Posterior vena cava (tissue), 2 donors: ENCODE measurements around the gene OR51B4. TPM values are rescaled to one million over a fixed set of nuclear protein-coding genes. Genes with fewer than 3 reads are reported as not detected.
A peak's percentile ranks its signal among the peaks of the same experiment; 100 is the strongest.
"Not testable (repeated sequence)": the region's sequence is repeated elsewhere in the genome, so short reads cannot be mapped to it uniquely, and the experiment has no call there.

Experiments used
- DNase-seq: peaks from one replicate; pipeline ENCODE4 v3.0.0-alpha.2; 2020; ENCODE audit warnings: low spot score
- intact Hi-C, 2 donors: fragments of 100-400 bp; cut with DNase I; formaldehyde crosslinking; loops; one replicate each; pipeline versions ENCODE4 v1.14.1 to v1.14.2; 2022 to 2023
- total RNA-seq, 2 donors: library from RNA; stranded (reverse); fragmentation: NEBNext Ultra II Directional; extraction: Animal tissue kit (Norgen Biotek cat#: 25700); gene quantifications; one replicate each; pipeline ENCODE4 v1.2.1, GENCODE V29; 2021
- donor health status: DM: yes; HTN: yes; CAD: no.
- donor health status: DM: yes; HTN: yes; CAD: no.

OR51B4 gene
- total RNA-seq, 2 donors from 2014 or later = 0.46 TPM; not detected in 1

- intact Hi-C loops = no loop called here
- DNase-seq = no peak
Observed at GRCh38 chr11:5297721-5298323, 3.9 kb downstream of the OR51B4 start.

DNA sequence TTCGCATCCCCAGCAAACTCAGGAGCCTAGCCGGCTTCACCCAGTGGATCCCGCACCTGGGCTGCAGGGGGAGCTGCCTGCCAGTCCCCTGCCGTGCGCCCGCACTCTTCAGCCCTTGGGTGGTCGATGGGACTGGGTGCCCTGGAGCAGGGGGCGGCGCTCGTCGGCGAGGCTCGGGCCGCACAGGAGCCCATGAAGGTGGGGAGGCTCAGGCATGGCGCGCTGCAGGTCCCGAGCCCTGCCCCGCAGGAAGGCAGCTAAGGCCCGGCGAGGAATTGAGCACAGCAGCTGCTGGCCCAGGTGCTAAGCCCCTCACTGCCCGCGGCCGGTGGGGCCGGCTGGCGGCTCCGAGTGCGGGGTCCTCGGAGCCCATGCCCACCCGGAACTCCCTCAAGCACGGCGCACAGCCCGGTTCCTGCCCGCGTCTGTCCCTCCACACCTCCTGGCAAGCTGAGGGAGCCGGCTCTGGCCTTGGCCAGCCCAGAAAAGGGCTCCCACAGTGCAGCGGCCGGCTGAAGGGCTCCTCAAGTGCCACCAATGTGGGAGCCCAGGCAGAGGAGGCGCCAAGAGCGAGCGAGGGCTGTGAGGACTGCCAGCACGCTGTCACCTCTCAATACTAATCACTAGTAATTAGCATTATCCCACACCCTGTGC is 7.3 kb downstream of the OR51B4 start:
- DNase-seq, intact Hi-C loops: not testable (repeated sequence)

GRCh38 chr11:5293028-5293427 is 8.7 kb downstream of the OR51B4 start:
- no peak for DNase-seq
- intact Hi-C loops = no loop called here

DNA sequence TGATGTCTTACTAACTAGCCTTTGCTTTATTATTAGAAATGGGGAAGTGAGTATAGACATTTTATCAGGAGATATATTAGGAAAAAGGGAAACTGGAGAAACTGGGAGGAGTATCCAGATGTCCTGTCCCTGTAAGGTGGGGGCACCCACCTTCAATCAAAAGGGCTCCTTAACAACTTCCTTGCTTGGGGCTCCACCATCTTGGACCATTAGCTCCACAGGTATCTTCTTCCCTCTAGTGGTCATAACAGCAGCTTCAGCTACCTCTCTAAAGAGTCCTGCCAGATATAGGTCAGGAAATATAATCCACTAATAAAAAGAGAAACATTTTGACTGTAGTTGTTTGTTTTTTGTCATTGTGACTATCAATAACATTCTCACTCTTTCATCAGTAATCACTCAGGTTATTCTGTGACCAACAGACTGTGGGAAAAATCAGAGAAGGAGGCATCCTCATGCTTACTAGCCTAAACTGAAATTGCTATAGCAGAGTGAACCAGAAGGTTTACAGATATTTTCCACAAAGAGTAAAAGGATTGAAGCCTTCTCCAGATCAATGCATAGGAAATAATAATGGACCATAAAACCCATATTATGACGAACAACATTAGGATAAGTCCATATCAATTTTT is 10.4 kb downstream of the OR51B4 start:
- DNase-seq = no peak
- intact Hi-C loops = no loop called here

GRCh38 chr11:5290106-5290505 is 11.6 kb downstream of the OR51B4 start:
- DNase-seq = no peak
- intact Hi-C loops = no loop called here

DNA sequence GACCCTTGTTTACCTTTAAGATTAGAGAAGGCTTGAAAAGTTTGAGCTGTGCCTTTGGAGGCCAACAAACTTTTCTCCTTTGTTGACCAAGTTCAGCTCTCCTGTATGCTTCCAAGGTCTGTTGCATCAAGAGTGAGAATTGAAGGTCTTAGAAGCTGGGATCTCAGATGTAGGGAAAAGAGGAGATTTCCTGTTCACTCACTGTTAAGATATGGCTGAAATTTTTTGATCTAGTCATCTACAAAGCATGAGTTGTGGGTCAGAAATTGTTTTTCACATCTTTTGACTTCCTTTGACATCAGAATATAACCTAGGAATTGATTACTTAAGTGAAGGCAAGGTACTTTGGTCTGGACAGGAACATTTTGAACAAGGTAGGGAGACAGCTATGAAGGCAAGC is 12.1 kb downstream of the OR51B4 start:
- DNase-seq = no peak
- intact Hi-C loops = loop anchor here in 1 of 2 donors (10.0 kb wide), 2 partner anchors 85 to 505 kb away; partner anchors contain the start of gene OR51V1

DNA sequence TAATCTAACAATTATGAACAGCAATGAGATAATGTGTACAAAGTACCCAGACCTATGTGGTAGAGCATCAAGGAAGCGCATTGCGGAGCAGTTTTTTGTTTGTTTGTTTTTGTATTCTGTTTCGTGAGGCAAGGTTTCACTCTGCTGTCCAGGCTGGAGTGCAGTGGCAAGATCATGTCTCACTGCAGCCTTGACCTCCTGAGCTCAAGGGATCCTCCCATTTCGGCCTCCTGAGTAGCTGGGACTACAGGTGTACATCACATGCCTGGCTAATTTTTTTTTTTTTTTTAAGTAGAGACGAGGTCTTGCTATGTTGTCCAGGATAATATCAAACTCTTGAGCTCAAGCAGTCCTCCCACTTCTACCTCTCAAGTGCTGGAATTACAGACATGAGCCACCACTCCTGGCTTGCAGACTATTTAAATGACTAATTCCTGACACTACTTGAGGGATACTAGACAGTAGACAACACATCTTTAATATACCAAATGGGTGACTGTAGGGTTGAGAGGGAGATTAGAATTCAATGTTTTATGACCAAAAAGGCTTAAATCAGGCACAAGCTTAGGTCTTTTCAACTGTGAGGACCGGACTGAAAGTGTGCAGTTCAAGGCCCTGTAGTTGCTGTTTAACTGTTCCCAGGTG is 12.7 kb downstream of the OR51B4 start:
- intact Hi-C loops = loop anchor here in 1 of 2 donors (10.0 kb wide), 2 partner anchors 84 to 504 kb away; partner anchors contain the start of gene OR51V1
- DNase-seq = no peak

- intact Hi-C loops = loop anchor here in 1 of 2 donors (10.0 kb wide), 2 partner anchors 84 to 504 kb away; partner anchors contain the start of gene OR51V1
- no peak for DNase-seq
Observed at GRCh38 chr11:5288108-5288905, 13.4 kb downstream of the OR51B4 start.

DNA sequence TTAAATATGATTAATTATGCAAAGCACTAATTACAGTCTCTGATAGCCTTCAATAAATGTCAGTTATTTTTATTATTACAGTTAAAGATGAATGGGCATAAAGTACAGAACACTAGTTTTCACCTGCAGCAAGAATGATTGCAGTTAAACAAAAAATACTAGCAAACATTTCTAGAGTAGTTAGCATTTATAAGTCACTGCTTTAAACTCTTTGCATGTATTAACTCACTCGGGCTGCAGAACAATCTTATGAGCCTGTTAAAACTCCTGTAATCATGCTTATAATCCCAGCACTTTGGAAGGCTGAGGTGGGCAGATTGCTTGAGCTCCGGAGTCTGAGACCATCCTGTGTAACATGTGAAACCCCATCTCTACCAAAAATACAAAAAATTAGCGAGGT is 14.8 kb downstream of the OR51B4 start:
- intact Hi-C loops = loop anchor here in 1 of 2 donors (10.0 kb wide), 2 partner anchors 82 to 502 kb away; partner anchors contain the start of gene OR51V1
- no peak for DNase-seq

GRCh38 chr11:5286351-5286750 is 15.4 kb downstream of the OR51B4 start:
- intact Hi-C loops = loop anchor here in 1 of 2 donors (10.0 kb wide), 2 partner anchors 82 to 502 kb away; partner anchors contain the start of gene OR51V1
- no peak for DNase-seq

DNA sequence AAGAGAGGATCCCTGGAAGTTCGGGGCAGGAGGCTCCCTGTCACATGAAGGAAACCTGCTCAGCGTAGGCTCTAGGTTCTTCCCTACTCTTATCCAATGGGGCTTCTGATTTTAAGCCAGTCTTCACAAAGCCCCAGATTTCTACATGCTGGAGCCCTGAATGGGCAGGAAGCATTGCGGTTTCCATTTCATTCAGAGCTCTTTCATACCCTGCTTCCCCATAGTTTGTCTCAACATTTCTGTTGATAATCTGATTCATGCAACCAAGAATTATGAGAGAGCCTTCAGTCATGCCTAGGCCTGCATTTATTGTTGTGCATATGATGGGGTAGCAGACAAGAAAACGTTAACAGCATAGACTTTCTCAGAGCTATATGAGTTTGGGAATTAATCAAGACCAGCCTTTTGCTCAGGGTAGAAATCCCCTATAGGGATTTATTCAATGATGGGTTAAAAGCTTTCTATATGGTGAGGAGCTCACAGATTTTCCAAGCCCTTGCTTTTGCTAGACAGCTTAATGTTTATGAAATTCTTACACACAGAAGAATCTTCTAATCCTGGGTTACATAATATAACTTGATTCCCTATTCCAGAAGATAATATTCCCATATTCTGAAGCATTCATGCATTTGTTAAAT is 15.9 kb downstream of the OR51B4 start:
- DNase-seq = no peak
- intact Hi-C loops = loop anchor here in 1 of 2 donors (10.0 kb wide), 2 partner anchors 81 to 501 kb away; partner anchors contain the start of gene OR51V1

DNA sequence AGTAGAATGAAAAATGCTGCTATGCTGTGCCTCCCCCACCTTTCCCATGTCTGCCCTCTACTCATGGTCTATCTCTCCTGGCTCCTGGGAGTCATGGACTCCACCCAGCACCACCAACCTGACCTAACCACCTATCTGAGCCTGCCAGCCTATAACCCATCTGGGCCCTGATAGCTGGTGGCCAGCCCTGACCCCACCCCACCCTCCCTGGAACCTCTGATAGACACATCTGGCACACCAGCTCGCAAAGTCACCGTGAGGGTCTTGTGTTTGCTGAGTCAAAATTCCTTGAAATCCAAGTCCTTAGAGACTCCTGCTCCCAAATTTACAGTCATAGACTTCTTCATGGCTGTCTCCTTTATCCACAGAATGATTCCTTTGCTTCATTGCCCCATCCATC is 17.1 kb downstream of the OR51B4 start:
- DNase-seq = no peak
- intact Hi-C loops = loop anchor here in 1 of 2 donors (10.0 kb wide), 2 partner anchors 80 to 500 kb away; partner anchors contain the start of gene OR51V1

GRCh38 chr11:5283882-5284281 is 17.9 kb downstream of the OR51B4 start:
- intact Hi-C loops = loop anchor here in 1 of 2 donors (10.0 kb wide), 2 partner anchors 79 to 499 kb away; partner anchors contain the start of gene OR51V1
- no peak for DNase-seq

DNA sequence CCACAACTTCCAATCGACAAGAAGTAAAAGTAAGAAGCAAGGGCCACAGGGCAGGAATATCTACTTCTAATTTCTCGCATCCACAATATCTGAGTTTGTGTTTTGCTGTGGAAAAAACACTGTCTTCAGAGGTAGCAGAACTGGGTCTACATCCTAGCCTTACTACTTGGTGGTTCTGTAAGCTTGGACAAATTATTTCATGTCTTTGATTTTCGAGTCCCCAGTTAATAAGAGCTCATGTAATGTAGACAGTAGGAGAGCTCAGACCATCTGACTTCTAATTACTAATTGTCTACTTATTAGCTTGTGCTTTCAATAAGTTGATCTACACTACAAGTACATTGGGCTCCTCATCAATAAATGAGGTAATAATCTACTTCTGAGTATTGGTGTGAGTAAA is 18.7 kb downstream of the OR51B4 start:
- no peak for DNase-seq
- intact Hi-C loops = loop anchor here in 1 of 2 donors (10.0 kb wide), 2 partner anchors 78 to 498 kb away; partner anchors contain the start of gene OR51V1

GRCh38 chr11:5282628-5283027 is 19.1 kb downstream of the OR51B4 start:
- DNase-seq = no peak
- intact Hi-C loops = loop anchor here in 1 of 2 donors (10.0 kb wide), 2 partner anchors 78 to 498 kb away; partner anchors contain the start of gene OR51V1

DNA sequence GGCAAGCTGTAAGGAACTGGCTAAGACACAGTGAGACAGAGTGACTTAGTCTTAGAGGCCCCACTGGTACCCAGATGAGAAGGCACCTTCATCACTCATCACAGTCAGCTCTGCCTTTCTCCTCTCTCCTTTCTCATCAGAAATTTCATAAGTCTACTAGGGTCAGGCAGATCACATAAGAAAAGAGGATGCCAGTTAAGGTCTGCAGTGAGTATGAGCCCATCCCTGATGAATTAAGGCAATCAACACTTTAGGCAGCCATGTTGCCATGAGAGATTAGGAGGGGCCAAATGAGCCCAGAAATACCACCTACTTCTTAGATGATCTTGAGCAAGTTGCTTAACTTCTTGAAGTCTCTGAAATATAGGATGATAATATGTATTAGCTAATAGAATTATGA is 20.1 kb downstream of the OR51B4 start:
- no peak for DNase-seq
- intact Hi-C loops = loop anchor here in 1 of 2 donors (10.0 kb wide), 2 partner anchors 77 to 497 kb away; partner anchors contain the start of gene OR51V1

GRCh38 chr11:5280582-5281102 is 21.1 kb downstream of the OR51B4 start:
- peak; percentile 90 for DNase-seq
- intact Hi-C loops = loop anchor here in 1 of 2 donors (10.0 kb wide), 2 partner anchors 76 to 496 kb away; partner anchors contain the start of gene OR51V1
